GM23338 (cell line): ENCODE data around the gene FNDC7. TPM values are rescaled to one million over a fixed set of nuclear protein-coding genes. Genes with fewer than 3 reads are reported as not detected.

Source experiments
- ATAC-seq: fragments of 200-7000 bp; cut with Tn5 transposase; 3 replicates; pipeline ENCODE4 v1.9.1; 2020
- DNase-seq: peaks from one replicate; pipeline ENCODE4 v3.0.0-alpha.2; 2015; ENCODE audit warnings: low spot score
- H2AFZ ChIP-seq: fragments of 200-600 bp; sonication (generic); 2 replicates; pipeline ENCODE4 v1.8.0; 2016; ENCODE audit warnings: antibody characterized with exemption, mild to moderate bottlenecking, moderate library complexity
- H3F3A ChIP-seq: fragments of 200-600 bp; sonication (generic); replicated peaks from 2 replicates; pipeline ENCODE4 v1.8.0; 2017; ENCODE audit warnings: antibody characterized with exemption, mixed run types, low read depth
- H3K27ac ChIP-seq: fragments of 200-600 bp; sonication (generic); 2 replicates; pipeline ENCODE4 v1.6.1; 2016; ENCODE audit warnings: low read depth
- H3K27me3 ChIP-seq: fragments of 200-600 bp; sonication (generic); 2 replicates; pipeline ENCODE4 v1.8.0; 2016; ENCODE audit warnings: mild to moderate bottlenecking, mixed run types, moderate library complexity; ENCODE audit not compliant: insufficient read depth
- H3K36me3 ChIP-seq: fragments of 200-600 bp; sonication (generic); 2 replicates; pipeline ENCODE4 v1.8.0; 2016; ENCODE audit warnings: mild to moderate bottlenecking; ENCODE audit not compliant: insufficient read depth
- H3K4me1 ChIP-seq: fragments of 200-600 bp; sonication (generic); 2 replicates; pipeline ENCODE4 v1.8.0; 2016; ENCODE audit warnings: mild to moderate bottlenecking, moderate library complexity; ENCODE audit not compliant: insufficient read depth
- H3K4me2 ChIP-seq: fragments of 200-600 bp; sonication (generic); 2 replicates; pipeline ENCODE4 v1.7.1; 2017; ENCODE audit warnings: mixed run types
- H3K4me3 ChIP-seq: fragments of 200-600 bp; sonication (generic); 2 replicates; pipeline ENCODE4 v1.6.1; 2016; ENCODE audit warnings: mixed run types
- H3K79me2 ChIP-seq: fragments of 200-600 bp; sonication (generic); replicated peaks from 2 replicates; pipeline ENCODE4 v1.8.0; 2017; ENCODE audit warnings: mild to moderate bottlenecking; ENCODE audit not compliant: insufficient read depth
- H3K9me2 ChIP-seq: fragments of 200-600 bp; sonication (generic); 2 replicates; pipeline ENCODE4 v1.8.0; 2017; ENCODE audit not compliant: insufficient read depth
- H4K20me1 ChIP-seq: fragments of 200-600 bp; sonication (generic); replicated peaks from 2 replicates; pipeline ENCODE4 v1.8.0; 2017; ENCODE audit warnings: mild to moderate bottlenecking; ENCODE audit not compliant: insufficient read depth
- H3K27ac Mint-ChIP-seq: 2 replicates; pipeline ENCODE4 v1.8.0; 2020; ENCODE audit warnings: inconsistent platforms, mild to moderate bottlenecking, moderate library complexity, mixed read lengths
- H3K27me3 Mint-ChIP-seq: 3 replicates; pipeline ENCODE4 v1.8.0; 2022; ENCODE audit warnings: low read depth, mild to moderate bottlenecking, moderate library complexity, mixed read lengths, inconsistent platforms; ENCODE audit not compliant: insufficient read depth, poor library complexity
- H3K36me3 Mint-ChIP-seq: 3 replicates; pipeline ENCODE4 v1.8.0; 2021; ENCODE audit warnings: low read depth, mild to moderate bottlenecking, inconsistent platforms, moderate library complexity, mixed read lengths
- H3K4me1 Mint-ChIP-seq: 3 replicates; pipeline ENCODE4 v1.8.0; 2020; ENCODE audit warnings: mild to moderate bottlenecking, inconsistent platforms, mixed read lengths
- H3K4me3 Mint-ChIP-seq: 3 replicates; pipeline ENCODE4 v1.8.0; 2021; ENCODE audit warnings: moderate library complexity, mild to moderate bottlenecking, inconsistent platforms, mixed read lengths
- H3K9me3 Mint-ChIP-seq: 3 replicates; pipeline ENCODE4 v1.8.0; 2020; ENCODE audit warnings: moderate library complexity, mild to moderate bottlenecking, inconsistent platforms, mixed read lengths
- CREB1 ChIP-seq: fragments of 250-450 bp; sonication (Bioruptor Pico); IDR thresholded peaks from 2 replicates; pipeline ENCODE4 v1.5.0; 2020; ENCODE audit warnings: low read depth, mild to moderate bottlenecking, moderate library complexity
- CTCF ChIP-seq, 2 experiments: fragments of 200-600 bp in 1 of 2; sonication (generic) in 1 of 2; conservative IDR thresholded peaks; 2 replicates each; pipeline versions ENCODE4 v1.5.1 to v1.6.1; 2016 to 2017; ENCODE audit warnings: antibody characterized with exemption in 2 of 2, low read depth in 2 of 2, mild to moderate bottlenecking in 2 of 2, moderate library complexity in 1 of 2
- EZH2phosphoT487 ChIP-seq: fragments of 200-600 bp; sonication (generic); IDR thresholded peaks from one replicate; pipeline ENCODE4 v1.8.1; 2018; ENCODE audit warnings: antibody characterized with exemption; ENCODE audit not compliant: unreplicated experiment
- NANOG ChIP-seq: IDR thresholded peaks from 2 replicates; pipeline ENCODE4 v1.6.1; 2016; ENCODE audit warnings: antibody characterized with exemption, borderline replicate concordance
- POLR2AphosphoS5 ChIP-seq: IDR thresholded peaks from 2 replicates; pipeline ENCODE4 v1.6.1; 2016; ENCODE audit warnings: antibody characterized with exemption, low read depth
- REST ChIP-seq: IDR thresholded peaks from one replicate; pipeline ENCODE4 v1.6.1; 2018; ENCODE audit warnings: antibody characterized with exemption; ENCODE audit not compliant: unreplicated experiment
- STAT1 ChIP-seq: IDR thresholded peaks from one replicate; pipeline ENCODE4 v1.6.1; 2016; ENCODE audit warnings: antibody characterized with exemption; ENCODE audit not compliant: unreplicated experiment
- ZNF114 ChIP-seq: fragments of 250-450 bp; sonication (Bioruptor Pico); IDR thresholded peaks from 2 replicates; pipeline ENCODE4 v1.5.0; 2020; ENCODE audit warnings: mild to moderate bottlenecking, moderate library complexity
- ZNF331 ChIP-seq: fragments of 250-450 bp; sonication (Bioruptor Pico); IDR thresholded peaks from 2 replicates; pipeline ENCODE4 v1.5.0; 2020; ENCODE audit warnings: low read depth, mild to moderate bottlenecking, moderate library complexity
- polyA plus RNA-seq: library from polyadenylated mRNA; unstranded; fragments of >200 nt; fragmentation: Nextera tagmentation; extraction: Ambion mirVana; gene quantifications from 2 replicates; pipeline ENCODE4 v1.2.1, GENCODE V29; 2016
- total RNA-seq: library from RNA; depleted of rRNA; stranded (reverse); fragments of >200 nt; shearing (Covaris generic); gene quantifications from 2 replicates; pipeline ENCODE4 v1.2.3, GENCODE V29; 2014

Gene FNDC7
- total and polyA plus RNA-seq, 2 experiments from 2014 or later = 0.06 to 0.28 TPM

- Mint-ChIP-seq H3K9me3 (no peaks in the 10 kb centered on the region), H3K4me1 (peaks cover 39% of the 10 kb centered on the region), H3K27ac (no peak overlapping the region), H3K4me3 (no peak overlapping the region), H3K36me3 (no peaks in the 10 kb centered on the region), H3K27me3 (peaks cover 7% of the 10 kb centered on the region)
- no peak overlapping the region for H3K4me3 ChIP-seq
- peaks cover 13% of the 10 kb centered on the region for H3K9me2 ChIP-seq
- DNase-seq (no peak), ATAC-seq (no peak)
- no peaks in the 10 kb centered on the region for H3K36me3 ChIP-seq
- no peak overlapping the region for H3K4me2 ChIP-seq
- peaks cover 13% of the 10 kb centered on the region for H3K4me1 ChIP-seq
- H2AFZ ChIP-seq = no peak overlapping the region
- no peaks in the 10 kb centered on the region for H3F3A ChIP-seq
- no peaks in the 10 kb centered on the region for H4K20me1 ChIP-seq
- no peak overlapping the region for H3K27ac ChIP-seq
- no peaks in the 10 kb centered on the region for H3K27me3 ChIP-seq
- TF ChIP-seq CTCF (conservative IDR thresholded peaks at IDR 0.05; ENCODE audit: low read depth in 2 of 2) (no peak), ZNF331 (CRISPR knock-in tag) (no peak), REST (no peak), EZH2phosphoT487 (no peak)
- no peaks in the 10 kb centered on the region for H3K79me2 ChIP-seq
These were observed 3.9 kb downstream of the FNDC7 start for GRCh38 chr1:108716437-108717230.

DNA sequence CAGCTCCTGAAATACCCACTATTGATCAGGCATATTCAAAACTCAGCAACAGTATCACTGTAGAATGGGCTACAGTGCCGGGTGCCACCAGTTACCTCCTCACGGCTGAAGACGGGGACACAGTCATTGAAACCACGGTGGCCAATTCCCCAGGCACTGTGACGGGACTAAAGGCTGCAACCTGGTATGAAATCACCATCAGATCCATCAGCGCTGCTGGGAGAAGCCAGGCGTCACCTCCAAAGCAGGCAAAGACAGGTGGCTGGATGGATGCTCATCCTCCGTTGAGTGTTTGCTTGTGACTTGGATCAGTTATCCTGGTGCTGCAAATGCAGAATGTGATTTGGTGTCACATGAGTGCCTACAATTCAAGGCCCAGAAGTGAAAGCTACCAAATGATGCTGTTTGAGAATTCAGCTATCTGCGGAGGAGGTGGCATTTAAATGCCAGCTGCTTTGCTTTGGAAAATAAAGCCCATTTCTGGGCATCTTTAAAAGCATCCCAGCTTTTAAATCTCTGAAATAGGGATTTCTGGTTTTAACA is 5.1 kb downstream of the FNDC7 start:
- no peak overlapping the region for H3K4me2 ChIP-seq
- DNase-seq (no peak), ATAC-seq (no peak)
- Mint-ChIP-seq H3K9me3 (no peaks in the 10 kb centered on the region), H3K4me3 (no peak overlapping the region), H3K4me1 (peaks cover 33% of the 10 kb centered on the region), H3K27me3 (peaks cover 3% of the 10 kb centered on the region), H3K27ac (no peak overlapping the region), H3K36me3 (no peaks in the 10 kb centered on the region)
- H3K27ac ChIP-seq = no peak overlapping the region
- H2AFZ ChIP-seq = peak overlapping the region; percentile 58; the same call in 1 of the 2 replicates
- H3K27me3 ChIP-seq = no peaks in the 10 kb centered on the region
- peaks cover 13% of the 10 kb centered on the region for H3K9me2 ChIP-seq
- no peak overlapping the region for H3K4me3 ChIP-seq
- H3K4me1 ChIP-seq = peaks cover 13% of the 10 kb centered on the region
- no peaks in the 10 kb centered on the region for H3K36me3 ChIP-seq
- no peaks in the 10 kb centered on the region for H4K20me1 ChIP-seq
- H3F3A ChIP-seq = no peaks in the 10 kb centered on the region
- H3K79me2 ChIP-seq = no peaks in the 10 kb centered on the region
- no peak for TF ChIP-seq STAT1
- no peak for TF ChIP-seq POLR2AphosphoS5
- no peak for TF ChIP-seq CTCF (conservative IDR thresholded peaks at IDR 0.05; ENCODE audit: low read depth in 2 of 2)
- no peak for TF ChIP-seq NANOG
- TF ChIP-seq ZNF114 (CRISPR knock-in tag) = no peak
- no peak for TF ChIP-seq CREB1 (CRISPR knock-in tag)
